ENCODE data around the gene RAB44.

The RAB44 gene

GRCh38 chr6:36676141-36677058, 21.2 kb upstream of the RAB44 start:
- H3K4me3 ChIP-seq (replicated peaks in 1 of 2; ENCODE audit: low read depth in 2 of 2, low read length in 2 of 2), result no peak overlapping the region
- DNase-seq (ENCODE audit: low read depth in 2 of 2), result no peak
- no peak for TF ChIP-seq CTCF (IDR thresholded peaks at IDR 0.05; ENCODE audit: low read depth, low read length)

DNA sequence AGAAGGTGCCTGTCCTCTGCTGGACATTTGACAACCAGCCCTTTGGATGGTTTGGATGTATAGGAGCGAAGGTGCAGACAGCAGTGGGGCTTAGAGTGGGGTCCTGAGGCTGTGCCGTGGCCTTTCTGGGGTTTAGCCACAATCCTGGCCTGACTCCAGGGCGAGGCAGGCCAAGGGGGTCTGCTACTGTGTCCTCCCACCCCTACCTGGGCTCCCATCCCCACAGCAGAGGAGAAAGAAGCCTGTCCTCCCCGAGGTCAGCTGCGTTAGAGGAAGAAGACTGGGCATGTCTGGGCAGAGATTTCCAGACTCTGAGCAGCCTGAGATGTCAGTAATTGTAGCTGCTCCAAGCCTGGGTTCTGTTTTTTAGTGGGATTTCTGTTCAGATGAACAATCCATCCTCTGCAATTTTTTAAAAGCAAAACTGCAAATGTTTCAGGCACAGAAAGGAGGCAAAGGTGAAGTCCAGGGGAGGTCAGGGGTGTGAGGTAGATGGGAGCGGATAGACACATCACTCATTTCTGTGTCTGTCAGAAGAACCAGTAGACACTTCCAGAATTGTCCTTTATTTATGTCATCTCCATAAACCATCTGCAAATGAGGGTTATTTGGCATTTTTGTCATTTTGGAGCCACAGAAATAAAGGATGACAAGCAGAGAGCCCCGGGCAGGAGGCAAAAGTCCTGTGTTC, 20.4 kb upstream of the RAB44 start:
- no peak for DNase-seq (ENCODE audit: low read depth in 2 of 2)
- no peak overlapping the region for H3K4me3 ChIP-seq (replicated peaks in 1 of 2; ENCODE audit: low read depth in 2 of 2, low read length in 2 of 2)
- TF ChIP-seq CTCF (IDR thresholded peaks at IDR 0.05; ENCODE audit: low read depth, low read length), result no peak

DNA sequence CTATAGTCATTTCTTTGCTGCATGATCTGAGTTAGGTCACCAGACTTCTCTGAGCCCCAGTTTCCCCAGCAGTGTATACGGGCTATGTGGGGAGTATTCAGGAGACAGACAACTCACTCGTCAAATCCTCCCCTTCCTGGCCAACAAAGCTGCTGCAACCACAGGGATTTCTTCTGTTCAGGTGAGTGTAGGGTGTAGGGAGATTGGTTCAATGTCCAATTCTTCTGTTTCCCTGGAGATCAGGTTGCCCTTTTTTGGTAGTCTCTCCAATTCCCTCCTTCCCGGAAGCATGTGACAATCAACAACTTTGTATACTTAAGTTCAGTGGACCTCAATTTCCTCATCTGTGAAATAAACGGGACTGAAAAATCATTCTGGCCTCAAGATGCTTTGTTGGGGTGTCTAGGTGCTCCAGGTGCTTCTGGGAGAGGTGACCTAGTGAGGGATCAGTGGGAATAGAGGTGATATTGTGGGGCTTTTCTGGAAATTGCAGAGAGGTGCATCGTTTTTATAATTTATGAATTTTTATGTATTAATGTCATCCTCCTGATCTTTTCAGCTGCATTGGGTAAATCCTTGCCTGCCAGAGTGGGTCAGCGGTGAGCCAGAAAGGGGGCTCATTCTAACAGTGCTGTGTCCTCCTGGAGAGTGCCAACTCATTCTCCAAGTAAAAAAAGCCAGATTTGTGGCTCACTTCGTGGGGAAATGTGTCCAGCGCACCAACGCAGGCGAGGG, 19.7 kb upstream of the RAB44 start:
- no peak for DNase-seq (ENCODE audit: low read depth in 2 of 2)
- TF ChIP-seq CTCF (IDR thresholded peaks at IDR 0.05; ENCODE audit: low read depth, low read length), result no peak
- peak overlapping the region in 1 of 2 donors; percentile 100 for H3K4me3 ChIP-seq (replicated peaks in 1 of 2; ENCODE audit: low read depth in 2 of 2, low read length in 2 of 2)

DNA sequence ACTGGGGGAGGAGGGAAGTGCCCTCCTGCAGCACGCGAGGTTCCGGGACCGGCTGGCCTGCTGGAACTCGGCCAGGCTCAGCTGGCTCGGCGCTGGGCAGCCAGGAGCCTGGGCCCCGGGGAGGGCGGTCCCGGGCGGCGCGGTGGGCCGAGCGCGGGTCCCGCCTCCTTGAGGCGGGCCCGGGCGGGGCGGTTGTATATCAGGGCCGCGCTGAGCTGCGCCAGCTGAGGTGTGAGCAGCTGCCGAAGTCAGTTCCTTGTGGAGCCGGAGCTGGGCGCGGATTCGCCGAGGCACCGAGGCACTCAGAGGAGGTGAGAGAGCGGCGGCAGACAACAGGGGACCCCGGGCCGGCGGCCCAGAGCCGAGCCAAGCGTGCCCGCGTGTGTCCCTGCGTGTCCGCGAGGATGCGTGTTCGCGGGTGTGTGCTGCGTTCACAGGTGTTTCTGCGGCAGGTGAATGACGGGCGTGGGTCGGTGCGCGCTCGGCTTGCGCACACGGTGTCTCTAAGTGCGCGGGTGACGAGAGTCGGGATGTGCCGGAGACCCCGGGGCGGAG, 19.1 kb upstream of the RAB44 start, which contains the start of gene CDKN1A:
TSS of gene CDKN1A (plus strand) at position 227 of the 555 bp plus-strand sequence. CDS start 5,388 bp downstream, outside the sequence.
- no peak for TF ChIP-seq CTCF (IDR thresholded peaks at IDR 0.05; ENCODE audit: low read depth, low read length)
- peak within 1 kb of the TSS; percentile 98 to 100 for H3K4me3 ChIP-seq (replicated peaks in 1 of 2; ENCODE audit: low read depth in 2 of 2, low read length in 2 of 2)
- peak; percentile 92 to 97 for DNase-seq (ENCODE audit: low read depth in 2 of 2)

GRCh38 chr6:36679043-36679833, 18.4 kb upstream of the RAB44 start:
- DNase-seq (ENCODE audit: low read depth in 2 of 2), result peak; percentile 65 to 84
- TF ChIP-seq CTCF (IDR thresholded peaks at IDR 0.05; ENCODE audit: low read depth, low read length), result no peak
- H3K4me3 ChIP-seq (replicated peaks in 1 of 2; ENCODE audit: low read depth in 2 of 2, low read length in 2 of 2), result peak overlapping the region; percentile 98 to 100

Data from cardiac fibroblast (primary cell).